Measurements from ENCODE around the gene IGFBPL1. TPM values are rescaled to one million over a fixed set of nuclear protein-coding genes. Genes with fewer than 3 reads are reported as not detected.

IGFBPL1 gene
- total RNA-seq, 1 donor from 2014 or later = 10.0 TPM

DNA sequence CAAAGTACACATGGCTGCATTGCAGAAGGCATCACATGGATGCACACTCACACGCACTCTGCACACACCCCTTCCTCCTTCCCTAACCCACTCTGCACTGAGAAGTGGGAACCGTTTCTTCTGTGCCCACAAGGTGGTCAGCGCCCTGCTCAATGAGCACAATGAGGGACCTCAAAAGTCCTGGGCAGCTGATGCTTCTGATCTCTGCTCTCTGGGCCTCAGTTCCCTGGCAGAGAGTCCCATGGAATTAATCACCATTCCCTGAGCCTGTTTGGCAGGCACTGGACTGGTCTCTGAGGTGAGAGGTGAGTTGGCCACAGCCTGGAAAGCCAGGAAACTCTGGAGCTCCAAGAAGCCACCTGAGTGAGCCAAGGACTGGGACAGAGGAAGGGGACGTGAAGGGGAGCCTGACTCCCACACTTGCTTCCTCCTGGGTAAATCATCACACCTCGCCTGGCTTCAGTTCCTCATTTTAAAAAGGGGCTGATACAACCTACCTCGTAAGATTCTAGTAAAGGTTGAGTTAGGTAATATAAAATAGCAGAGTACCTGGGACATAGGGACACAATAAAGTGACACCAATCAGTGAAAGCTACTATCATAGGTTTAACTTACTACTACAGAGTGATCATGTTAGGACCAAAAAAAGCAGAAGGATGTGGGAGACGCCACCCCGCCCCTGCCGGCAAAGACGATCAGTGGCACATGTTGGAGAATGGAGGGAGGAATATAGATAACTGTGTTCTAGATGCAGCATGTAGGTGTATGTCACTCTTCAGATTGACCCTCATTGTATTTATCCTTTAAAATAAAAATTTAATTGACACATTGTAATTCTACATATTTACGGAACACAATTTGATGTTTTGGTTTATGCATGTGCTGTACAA, 21.1 kb upstream of the IGFBPL1 start:
- DNase-seq (ENCODE audit: low read depth) = no peak
- TF ChIP-seq CTCF (IDR thresholded peaks at IDR 0.05; ENCODE audit: insufficient read depth, low read length, poor library complexity, severe bottlenecking) = no peak
- Histone ChIP-seq H3K4me3 (ENCODE audit: low read depth, low read length) (no peak overlapping the region), H3K36me3 (ENCODE audit: control insufficient read depth, insufficient read depth, low read length) (no peaks in the 10 kb centered on the region), H3K27me3 (ENCODE audit: control insufficient read depth, insufficient read depth, low read length) (no peaks in the 10 kb centered on the region)

GRCh38 chr9:38443597-38443996, 19.3 kb upstream of the IGFBPL1 start:
- Histone ChIP-seq H3K27me3 (ENCODE audit: control insufficient read depth, insufficient read depth, low read length) (no peaks in the 10 kb centered on the region), H3K4me3 (ENCODE audit: low read depth, low read length) (no peak overlapping the region)
- TF ChIP-seq CTCF (IDR thresholded peaks at IDR 0.05; ENCODE audit: insufficient read depth, low read length, poor library complexity, severe bottlenecking) = no peak

GRCh38 chr9:38443181-38443580, 18.9 kb upstream of the IGFBPL1 start:
- Histone ChIP-seq H3K4me3 (ENCODE audit: low read depth, low read length) (no peak overlapping the region), H3K27me3 (ENCODE audit: control insufficient read depth, insufficient read depth, low read length) (no peaks in the 10 kb centered on the region), H3K36me3 (ENCODE audit: control insufficient read depth, insufficient read depth, low read length) (no peaks in the 10 kb centered on the region)
- TF ChIP-seq CTCF (IDR thresholded peaks at IDR 0.05; ENCODE audit: insufficient read depth, low read length, poor library complexity, severe bottlenecking) = no peak
- peak; percentile 35 for DNase-seq (ENCODE audit: low read depth)

More at GRCh38 chr9:38443597-38443996, 19.3 kb upstream of the IGFBPL1 start:
- H3K36me3 ChIP-seq (ENCODE audit: control insufficient read depth, insufficient read depth, low read length) = no peaks in the 10 kb centered on the region
- DNase-seq (ENCODE audit: low read depth) = no peak

DNA sequence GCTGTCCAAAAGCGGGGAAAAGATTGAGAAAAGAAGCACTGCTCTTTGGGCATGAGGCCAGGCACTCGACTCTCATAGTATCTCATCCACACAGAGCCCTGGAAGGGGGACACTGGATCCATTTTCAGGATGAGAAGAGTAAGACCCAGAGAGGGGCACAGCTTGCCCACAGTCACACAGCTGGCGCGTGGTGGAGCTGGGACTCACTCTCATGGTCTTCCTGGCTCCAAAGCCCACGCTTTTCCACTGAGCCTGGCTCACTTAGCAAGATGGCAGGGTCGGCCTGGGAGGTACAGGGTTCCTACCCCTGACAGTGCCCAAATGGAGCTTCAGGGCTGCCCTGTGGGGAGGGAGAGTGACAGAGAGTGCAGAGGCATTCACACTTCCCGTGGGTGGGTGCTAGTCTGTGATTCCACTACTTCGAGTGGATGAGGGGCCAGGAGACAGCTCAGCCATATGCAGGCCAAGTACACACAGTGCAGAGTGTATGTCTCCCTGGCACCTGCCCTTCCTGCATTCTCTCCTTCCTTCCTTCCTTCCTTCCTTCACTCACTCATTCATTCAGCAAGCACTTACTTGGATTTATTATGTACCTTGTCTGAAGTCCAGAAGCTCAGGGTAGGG, 18.3 kb upstream of the IGFBPL1 start:
- DNase-seq (ENCODE audit: low read depth) = no peak
- no peak overlapping the region for H3K4me3 ChIP-seq (ENCODE audit: low read depth, low read length)
- H3K27me3 ChIP-seq (ENCODE audit: control insufficient read depth, insufficient read depth, low read length) = no peaks in the 10 kb centered on the region
- H3K36me3 ChIP-seq (ENCODE audit: control insufficient read depth, insufficient read depth, low read length) = no peaks in the 10 kb centered on the region
- no peak for TF ChIP-seq CTCF (IDR thresholded peaks at IDR 0.05; ENCODE audit: insufficient read depth, low read length, poor library complexity, severe bottlenecking)

DNA sequence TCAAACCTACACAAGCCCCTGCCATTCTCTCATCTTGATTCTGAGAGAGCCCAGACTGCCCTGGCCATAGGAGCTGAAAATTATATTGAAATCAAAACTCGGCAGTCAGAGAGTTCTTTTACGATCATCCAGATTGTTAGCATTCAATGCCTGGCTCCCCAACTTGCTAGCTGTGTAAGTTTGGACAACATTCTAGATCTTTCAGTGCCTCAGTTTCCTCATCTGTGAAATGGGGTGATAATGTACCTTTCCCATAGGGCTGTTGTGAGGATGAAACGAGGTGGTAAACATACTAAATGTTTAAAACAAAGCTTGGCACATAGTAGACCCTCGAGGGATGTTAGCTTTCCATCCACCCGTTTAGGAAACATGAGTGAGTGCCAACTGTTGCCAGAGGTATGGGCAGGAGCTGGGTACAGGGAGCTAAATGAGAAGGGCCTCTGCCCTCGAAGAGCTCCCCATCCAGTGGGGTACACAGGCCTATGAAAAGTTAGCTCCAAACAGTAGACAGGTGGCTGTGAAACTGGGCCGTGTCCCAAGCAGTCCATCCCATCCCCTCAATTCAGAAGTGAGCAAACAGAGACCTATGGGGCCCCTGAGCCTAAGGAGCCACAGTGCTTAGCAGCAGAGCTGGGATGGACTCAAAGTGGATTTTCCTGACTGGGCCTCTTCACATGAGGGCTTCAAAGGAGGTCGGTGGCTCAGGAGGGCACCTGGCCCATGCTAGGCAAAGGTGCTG, 17.3 kb upstream of the IGFBPL1 start:
- Histone ChIP-seq H3K4me3 (ENCODE audit: low read depth, low read length) (no peak overlapping the region), H3K36me3 (ENCODE audit: control insufficient read depth, insufficient read depth, low read length) (no peaks in the 10 kb centered on the region), H3K27me3 (ENCODE audit: control insufficient read depth, insufficient read depth, low read length) (no peaks in the 10 kb centered on the region)
- no peak for TF ChIP-seq CTCF (IDR thresholded peaks at IDR 0.05; ENCODE audit: insufficient read depth, low read length, poor library complexity, severe bottlenecking)
- DNase-seq (ENCODE audit: low read depth) = no peak
